HepG2 (cell line): ENCODE measurements around the gene KCNMA1. TPM values are rescaled to one million over a fixed set of nuclear protein-coding genes. Genes with fewer than 3 reads are reported as not detected.

Experiments used
- ATAC-seq: fragments of 200-7000 bp; cut with Tn5 transposase; 3 replicates; pipeline ENCODE4 v1.9.1; 2020; ENCODE audit warnings: mild to moderate bottlenecking, moderate library complexity
- BruUV-seq: library from RNA; stranded (reverse); fragments of 400-500 nt; replicated peaks from 2 replicates; lab custom pipeline; 2021; lab: Mats Ljungman, UMichigan
- CTCF ChIA-PET: fragments of 300-600 bp; formaldehyde crosslinking; extraction: SDS; loops from one replicate; lab custom pipeline; 2021; ENCODE audit warnings: low total read pairs, inconsistent platforms, low intra/inter-chr PET ratio; lab: Yijun Ruan, JAX
- POLR2A ChIA-PET: fragments of 350-600 bp; sonication (Branson Sonifier 250); formaldehyde crosslinking; loops from one replicate; lab custom pipeline; 2020; ENCODE audit warnings: antibody characterized with exemption, inconsistent platforms; lab: Yijun Ruan, JAX
- DNase-seq: peaks from one replicate; pipeline ENCODE4 v3.0.0-alpha.2; 2015; ENCODE audit warnings: low spot score
- FAIRE-seq: peaks from 3 replicates; lab custom pipeline; 2011; peaks lifted over from hg19 to GRCh38; lab: Jason Lieb, UNC
- H2AFZ ChIP-seq: one replicate; pipeline ENCODE4 v1.6.1; 2011; ENCODE audit warnings: low read length, inconsistent platforms
- H3K27ac ChIP-seq: fragments of 300-600 bp; 3 replicates; pipeline ENCODE4 v1.8.0; 2011; ENCODE audit warnings: mixed run types, mild to moderate bottlenecking, mixed read lengths, low read length, inconsistent platforms; ENCODE audit not compliant: insufficient read depth; ENCODE audit errors: extremely low read length
- H3K27me3 ChIP-seq, 2 experiments: fragments of 200-600 bp in 1 of 2; 2 replicates in 1 of 2; 3 replicates in 1 of 2; pipeline versions ENCODE4 v1.6.0 to v1.8.0; 2011; ENCODE audit warnings: low read length in 2 of 2, mild to moderate bottlenecking in 2 of 2, moderate library complexity in 2 of 2, inconsistent platforms in 1 of 2; ENCODE audit not compliant: insufficient read depth in 2 of 2, control insufficient read depth in 1 of 2
- H3K36me3 ChIP-seq, 2 experiments: fragments of 200-600 bp in 1 of 2; replicated peaks in 1 of 2; 2 replicates in 1 of 2; 3 replicates in 1 of 2; pipeline versions ENCODE4 v1.5.1 to v1.8.0; 2011; ENCODE audit warnings: low read length in 2 of 2, inconsistent platforms in 1 of 2; ENCODE audit not compliant: insufficient read depth in 2 of 2, control insufficient read depth in 1 of 2
- H3K4me1 ChIP-seq: 2 replicates; pipeline ENCODE4 v1.5.1; 2012; ENCODE audit warnings: low read length, inconsistent platforms; ENCODE audit not compliant: insufficient read depth
- H3K4me2 ChIP-seq: 2 replicates; pipeline ENCODE4 v1.6.0; 2011; ENCODE audit warnings: low read depth, low read length, inconsistent platforms
- H3K4me3 ChIP-seq, 3 experiments: fragments of 200-600 bp in 1 of 3; sonication (generic), shearing (Covaris generic) in 1 of 3; replicated peaks in 1 of 3; 2 replicates each; pipeline ENCODE4 v1.5.1; 2011 to 2016; ENCODE audit warnings: low read length in 3 of 3, inconsistent platforms in 2 of 3, low read depth in 2 of 3, mild to moderate bottlenecking in 2 of 3, control low read depth in 1 of 3, mixed read lengths in 1 of 3; ENCODE audit not compliant: insufficient read depth in 1 of 3
- H3K79me2 ChIP-seq: one replicate; pipeline ENCODE4 v1.6.1; 2011; ENCODE audit warnings: low read length, inconsistent platforms; ENCODE audit not compliant: insufficient read depth
- H3K9ac ChIP-seq: 2 replicates; pipeline ENCODE4 v1.6.0; 2011; ENCODE audit warnings: mild to moderate bottlenecking, low read depth, low read length, inconsistent platforms; ENCODE audit not compliant: insufficient read depth
- H3K9me3 ChIP-seq: 2 replicates; pipeline ENCODE4 v1.5.1; 2012; ENCODE audit warnings: mild to moderate bottlenecking, low read length
- H4K20me1 ChIP-seq: 2 replicates; pipeline ENCODE4 v1.6.0; 2011; ENCODE audit warnings: inconsistent platforms, mild to moderate bottlenecking, low read length, moderate library complexity; ENCODE audit not compliant: insufficient read depth
- CEBPB ChIP-seq: IDR thresholded peaks from 2 replicates; pipeline ENCODE4 v1.6.1; 2011; ENCODE audit warnings: low read depth, low read length, improper control_type of control experiment, borderline replicate concordance
- DBP ChIP-seq: sonication (generic); formaldehyde crosslinking; IDR thresholded peaks from 2 replicates; pipeline ENCODE4 v1.4.0; 2020; ENCODE audit warnings: missing genetic modification reagents; ENCODE audit errors: not compliant biosample characterization
- DNMT3B ChIP-seq: conservative IDR thresholded peaks from 2 replicates; pipeline ENCODE4 v1.6.1; 2016; ENCODE audit warnings: missing biosample characterization, control low read depth
- JUND ChIP-seq: sonication (generic); formaldehyde crosslinking; IDR thresholded peaks from 2 replicates; pipeline ENCODE4 v1.8.0; 2022; ENCODE audit warnings: mild to moderate bottlenecking, missing genetic modification reagents
- LBX2 ChIP-seq: sonication (generic); formaldehyde crosslinking; IDR thresholded peaks from 2 replicates; pipeline ENCODE4 v1.5.0; 2020; ENCODE audit warnings: missing genetic modification reagents, mild to moderate bottlenecking, borderline replicate concordance
- RBFOX2 ChIP-seq: fragments of 200-400 bp; formaldehyde crosslinking; IDR thresholded peaks from 2 replicates; pipeline ENCODE4 v1.6.1; 2017; ENCODE audit warnings: low read depth, mild to moderate bottlenecking, low read length
- SIN3A ChIP-seq: IDR thresholded peaks from 2 replicates; pipeline ENCODE4 v1.6.1; 2011; ENCODE audit warnings: low read depth, mild to moderate bottlenecking, control low read depth, low read length, borderline replicate concordance
- SNRNP70 ChIP-seq: fragments of 200-400 bp; formaldehyde crosslinking; IDR thresholded peaks from 2 replicates; pipeline ENCODE4 v1.6.1; 2017; ENCODE audit warnings: mild to moderate bottlenecking, low read depth, low read length, moderate library complexity
- ZHX2 ChIP-seq, 2 experiments: sonication (generic) in 1 of 2; formaldehyde crosslinking in 1 of 2; IDR thresholded peaks; 2 replicates each; pipeline versions ENCODE4 v1.6.1 to v1.9.0; 2014 to 2022; ENCODE audit warnings: antibody characterized with exemption in 1 of 2, borderline replicate concordance in 1 of 2, inconsistent platforms in 1 of 2, low read depth in 1 of 2, missing genetic modification reagents in 1 of 2
- ZMYM2 ChIP-seq: sonication (generic); formaldehyde crosslinking; IDR thresholded peaks from 2 replicates; pipeline ENCODE4 v1.8.0; 2022; ENCODE audit warnings: mild to moderate bottlenecking, missing genetic modification reagents
- ZNF564 ChIP-seq: sonication (generic); formaldehyde crosslinking; IDR thresholded peaks from 2 replicates; pipeline ENCODE4 v1.8.1; 2023; ENCODE audit warnings: mild to moderate bottlenecking, missing genetic modification reagents
- ZNF567 ChIP-seq: sonication (generic); formaldehyde crosslinking; IDR thresholded peaks from 2 replicates; pipeline ENCODE4 v1.8.1; 2023; ENCODE audit warnings: mild to moderate bottlenecking, missing genetic modification reagents, borderline replicate concordance
- ZNF569 ChIP-seq: sonication (generic); formaldehyde crosslinking; IDR thresholded peaks from 2 replicates; pipeline ENCODE4 v1.5.0; 2020; ENCODE audit warnings: mild to moderate bottlenecking, missing genetic modification reagents, moderate library complexity, borderline replicate concordance
- ZNF770 ChIP-seq: sonication (generic); formaldehyde crosslinking; IDR thresholded peaks from 2 replicates; pipeline ENCODE4 v1.5.0; 2020; ENCODE audit warnings: mild to moderate bottlenecking, missing genetic modification reagents
- WGBS: methylation state at CpG from one replicate; pipeline ENCODE4 v1.1.6; 2017; ENCODE audit warnings: low lambda C conversion rate; 5-methylcytosine and 5-hydroxymethylcytosine counted together
- in situ Hi-C: cut with HindIII; loops from 2 replicates; pipeline ENCODE4 v1.10.0; 2017; ENCODE audit warnings: low pct_unique_long_range_greater_than_20kb; ENCODE audit not compliant: extremely low pct_ligation_motif_present
- intact Hi-C: fragments of 100-400 bp; cut with micrococcal nuclease; formaldehyde crosslinking; loops from one replicate; pipeline ENCODE4 v1.10.0; 2022; ENCODE audit not compliant: unreplicated experiment
- polyA plus RNA-seq, 8 experiments: library from polyadenylated mRNA; depleted of rRNA in 3 of 8; stranded (reverse) in 7 of 8; unstranded in 1 of 8; fragments of >200 nt; fragmentation: Illumina TruSeq in 4 of 8; extraction: Trizol in 4 of 8; gene quantifications; 2 replicates each; pipeline versions ENCODE4 v1.2.1 to v1.2.3, GENCODE V29; 2011 to 2016; ENCODE audit warnings: low read depth in 4 of 8, missing spikeins in 1 of 8, mixed read lengths in 1 of 8; ENCODE audit not compliant: insufficient read depth in 1 of 8
- total RNA-seq, 5 experiments: library from RNA; depleted of rRNA; stranded (reverse); fragments of >200 nt; fragmentation: Illumina TruSeq; extraction: Trizol; gene quantifications; 2 replicates each; pipeline ENCODE4 v1.2.3, GENCODE V29; 2016; ENCODE audit warnings: low read depth in 1 of 5

The KCNMA1 gene
- total and polyA plus RNA-seq, 2 of the 13 experiments (the other 11 are each of a cell fraction or from before 2014, with no cell fraction given), result 0.02 TPM; not detected in 1

- Histone ChIP-seq H3K36me3 (no peaks in the 10 kb centered on the region), H3K4me3 (no peak overlapping the region), H3K79me2 (no peaks in the 10 kb centered on the region), H2AFZ (no peak overlapping the region), H3K4me1 (no peaks in the 10 kb centered on the region), H3K27ac (no peak overlapping the region), H3K4me2 (no peak overlapping the region), H3K27me3 (peaks cover 0 to 9% of the 10 kb centered on the region in 2 experiments; a peak in 2 of 5 replicates), H4K20me1 (no peaks in the 10 kb centered on the region), H3K9me3 (peaks cover 5% of the 10 kb centered on the region; the same call in 1 of the 2 replicates), H3K9ac (no peak overlapping the region)
- no TSS peak for BruUV-seq
- POLR2A ChIA-PET, result no interaction called here
- FAIRE-seq (no peak), ATAC-seq (no peak), DNase-seq (no peak)
- in situ Hi-C loops, result no loop called here
- no peak for TF ChIP-seq ZNF567 (CRISPR knock-in tag)
- no peak for TF ChIP-seq DNMT3B (CRISPR knock-in tag)
- no peak for TF ChIP-seq ZNF770 (CRISPR knock-in tag)
- no peak for TF ChIP-seq CEBPB
- TF ChIP-seq DBP (CRISPR knock-in tag), result no peak
- TF ChIP-seq JUND (CRISPR knock-in tag), result no peak
- no peak for TF ChIP-seq ZNF564 (CRISPR knock-in tag)
- no peak for TF ChIP-seq SNRNP70
- no peak for TF ChIP-seq ZNF569 (CRISPR knock-in tag)
- TF ChIP-seq LBX2, result no peak
- TF ChIP-seq SIN3A, result no peak
- TF ChIP-seq ZMYM2 (CRISPR knock-in tag), result no peak
- no peak for TF ChIP-seq ZHX2 (IDR thresholded peaks at IDR 0.05; ENCODE audit: low read depth)
- no peak for TF ChIP-seq ZHX2 (CRISPR knock-in tag; IDR thresholded peaks at IDR 0.05; ENCODE audit: borderline replicate concordance)
- no peak for TF ChIP-seq RBFOX2
- intact Hi-C loops, result no loop called here
- CTCF ChIA-PET, result no interaction called here
- 0% methylated on average over 2 of the region's 2 CpGs for WGBS
These were observed 433.4 kb downstream of the KCNMA1 start for GRCh38 chr10:77204171-77204570.
